ENCODE measurements around the gene PAGE2B.
"Not testable (repeated sequence)": the region's sequence is repeated elsewhere in the genome, so short reads cannot be mapped to it uniquely, and the experiment has no call there.

Gene PAGE2B

DNA sequence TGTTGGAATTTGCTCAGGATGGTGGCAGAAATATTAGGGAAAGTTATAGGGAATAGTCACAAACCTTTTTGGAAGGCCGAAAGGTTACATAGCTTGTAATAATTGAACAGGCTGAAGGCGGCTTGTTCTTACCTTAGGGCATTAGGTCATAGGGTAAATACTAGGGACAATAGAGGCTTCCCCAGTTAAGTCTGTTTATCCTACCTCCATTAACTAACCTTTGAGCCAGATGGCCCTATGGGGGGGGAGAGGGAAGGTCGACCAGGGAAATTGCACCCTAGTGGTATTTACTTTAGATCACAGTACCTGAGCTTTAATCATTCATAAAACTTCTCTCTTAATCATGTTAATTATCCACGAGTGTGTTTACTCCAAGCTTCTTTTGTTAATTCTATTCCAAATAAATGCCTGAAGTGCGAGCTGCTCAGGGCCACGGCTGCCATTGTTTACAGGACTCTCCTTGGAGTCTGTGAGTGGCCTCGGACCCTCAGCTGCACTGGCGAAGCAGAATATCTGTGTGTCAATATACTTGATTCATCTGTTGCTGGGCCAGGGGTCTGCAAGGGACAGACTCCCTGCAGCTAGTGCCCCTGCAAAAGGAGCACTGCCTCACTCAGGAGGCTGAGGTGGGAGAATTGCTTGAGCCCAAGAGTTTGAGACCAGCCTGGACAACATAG is 36.9 kb downstream of the PAGE2B start:
- no peak for ATAC-seq

DNA sequence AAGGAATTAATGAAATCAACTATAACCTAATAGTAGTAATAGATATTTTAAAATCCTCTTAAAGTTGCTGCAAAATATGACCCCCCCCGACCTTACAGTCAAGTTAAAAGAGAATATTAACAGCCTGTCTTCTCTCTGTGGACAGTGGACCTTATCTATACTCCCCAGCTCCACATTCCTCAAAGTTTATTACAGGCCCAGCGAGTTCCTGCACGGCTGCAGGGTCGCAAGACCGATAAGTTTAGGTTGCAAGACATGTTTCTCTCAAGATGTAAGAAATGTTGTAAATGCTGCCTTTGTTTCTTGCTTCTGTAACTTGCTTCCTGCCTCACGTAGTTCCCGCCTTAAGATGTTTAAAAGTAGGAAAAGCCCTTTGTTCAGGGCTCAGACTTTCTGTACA is 41.8 kb downstream of the PAGE2B start:
- ATAC-seq, result not testable (repeated sequence)

- no peak for ATAC-seq
Observed at GRCh38 chrX:55118574-55118973, 43.7 kb downstream of the PAGE2B start.

GRCh38 chrX:55119271-55119670 is 44.4 kb downstream of the PAGE2B start:
- ATAC-seq, result no peak

- no peak for ATAC-seq
Observed at GRCh38 chrX:55119712-55120111, 44.9 kb downstream of the PAGE2B start.

- no peak for ATAC-seq
Observed at GRCh38 chrX:55120761-55121358, 46.0 kb downstream of the PAGE2B start.

GRCh38 chrX:55123900-55124299 is 49.1 kb downstream of the PAGE2B start:
- ATAC-seq, result no peak

DNA sequence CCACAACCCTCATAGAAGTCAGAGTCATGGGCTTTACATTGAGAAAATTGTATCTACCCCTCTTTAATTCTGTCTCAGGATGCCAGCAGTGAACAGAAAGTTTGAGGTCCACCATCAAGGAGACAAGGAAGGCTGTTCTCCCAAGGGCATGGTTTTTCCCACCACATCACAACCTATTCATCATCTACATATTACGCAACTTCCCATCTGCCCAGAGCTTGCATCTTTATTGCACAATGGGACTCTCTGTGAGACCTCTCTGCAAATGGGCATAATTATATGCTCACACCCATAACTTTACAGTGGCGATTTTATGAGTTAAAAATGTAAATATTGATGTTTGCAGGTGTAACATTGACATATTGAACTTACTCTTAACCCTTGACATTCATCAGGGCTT is 52.9 kb downstream of the PAGE2B start:
- no peak for ATAC-seq

Data from activated CD4-positive, CD25-positive, alpha-beta regulatory T cell treated with anti-CD3 and anti-CD28 coated beads, Interleukin-2, amount 50 U/mL, for 24 hours (primary cell).